WTC11 (cell line): ENCODE data around the gene SH3BP4. TPM values are rescaled to one million over a fixed set of nuclear protein-coding genes. Genes with fewer than 3 reads are reported as not detected.

Experiments used
- ATAC-seq: fragments of 200-7000 bp; cut with Tn5 transposase; 2 replicates; pipeline ENCODE4 v1.10.0; 2021; ENCODE audit warnings: mild to moderate bottlenecking, moderate library complexity
- CTCF ChIA-PET: fragments of 300-600 bp; sonication (Branson Sonifier 250); formaldehyde crosslinking; loops from one replicate; lab custom pipeline; 2021; ENCODE audit warnings: antibody characterized with exemption; lab: Charles Lee
- POLR2A ChIA-PET: fragments of 350-600 bp; sonication (Branson Sonifier 250); formaldehyde crosslinking; loops from one replicate; lab custom pipeline; 2021; ENCODE audit warnings: antibody characterized with exemption; lab: Charles Lee
- DNase-seq: peaks from one replicate; pipeline ENCODE4 v3.0.0; 2021; ENCODE audit warnings: low spot score
- H3K27ac Mint-ChIP-seq: 2 replicates; pipeline ENCODE4 v1.8.0; 2021; ENCODE audit warnings: mixed read lengths
- H3K27me3 Mint-ChIP-seq: 2 replicates; pipeline ENCODE4 v1.8.0; 2021; ENCODE audit warnings: low read depth, mild to moderate bottlenecking, moderate library complexity, mixed read lengths
- H3K36me3 Mint-ChIP-seq: 2 replicates; pipeline ENCODE4 v1.8.0; 2021; ENCODE audit warnings: mixed read lengths
- H3K4me1 Mint-ChIP-seq: 2 replicates; pipeline ENCODE4 v1.8.0; 2022; ENCODE audit warnings: mixed read lengths
- H3K4me3 Mint-ChIP-seq: 2 replicates; pipeline ENCODE4 v1.8.0; 2021; ENCODE audit warnings: mild to moderate bottlenecking, moderate library complexity, mixed read lengths
- H3K9me3 Mint-ChIP-seq: 2 replicates; pipeline ENCODE4 v1.8.0; 2021; ENCODE audit warnings: mixed read lengths
- CREB1 ChIP-seq: sonication (generic); formaldehyde crosslinking; IDR thresholded peaks from 2 replicates; pipeline ENCODE4 v1.8.0; 2023; ENCODE audit warnings: mild to moderate bottlenecking, missing genetic modification reagents
- ERG ChIP-seq: fragments of 250-450 bp; sonication (Bioruptor Pico); IDR thresholded peaks from 2 replicates; pipeline ENCODE4 v1.8.0; 2021; ENCODE audit warnings: mild to moderate bottlenecking
- GABPB1 ChIP-seq: sonication (generic); formaldehyde crosslinking; IDR thresholded peaks from 2 replicates; pipeline ENCODE4 v1.8.1; 2023; ENCODE audit warnings: mild to moderate bottlenecking, missing genetic modification reagents
- GRHL2 ChIP-seq: fragments of 250-450 bp; sonication (Bioruptor Pico); IDR thresholded peaks from 2 replicates; pipeline ENCODE4 v1.8.0; 2022; ENCODE audit warnings: mild to moderate bottlenecking, moderate library complexity; ENCODE audit not compliant: insufficient replicate concordance, severe bottlenecking
- GTF2I ChIP-seq: fragments of 250-450 bp; sonication (Bioruptor Pico); conservative IDR thresholded peaks from 2 replicates; pipeline ENCODE4 v1.4.0; 2021; ENCODE audit warnings: mild to moderate bottlenecking
- MLX ChIP-seq: sonication (generic); formaldehyde crosslinking; IDR thresholded peaks from 2 replicates; pipeline ENCODE4 v1.8.1; 2023; ENCODE audit warnings: mild to moderate bottlenecking, missing genetic modification reagents, moderate library complexity
- MXD4 ChIP-seq: fragments of 250-450 bp; sonication (Bioruptor Pico); IDR thresholded peaks from 2 replicates; pipeline ENCODE4 v1.8.0; 2021; ENCODE audit warnings: mild to moderate bottlenecking, moderate library complexity, borderline replicate concordance
- NFE2L1 ChIP-seq: sonication (generic); formaldehyde crosslinking; IDR thresholded peaks from 2 replicates; pipeline ENCODE4 v1.8.1; 2023; ENCODE audit warnings: missing genetic modification reagents
- PRDM15 ChIP-seq: sonication (generic); formaldehyde crosslinking; IDR thresholded peaks from 2 replicates; pipeline ENCODE4 v1.8.0; 2022; ENCODE audit warnings: missing genetic modification reagents
- RELA ChIP-seq: sonication (generic); formaldehyde crosslinking; IDR thresholded peaks from 2 replicates; pipeline ENCODE4 v1.8.1; 2022; ENCODE audit warnings: missing genetic modification reagents, mild to moderate bottlenecking, borderline replicate concordance
- SMAD3 ChIP-seq: sonication (generic); formaldehyde crosslinking; IDR thresholded peaks from 2 replicates; pipeline ENCODE4 v1.8.0; 2022; ENCODE audit warnings: missing genetic modification reagents, mild to moderate bottlenecking, borderline replicate concordance
- TEAD4 ChIP-seq: sonication (generic); formaldehyde crosslinking; IDR thresholded peaks from 2 replicates; pipeline ENCODE4 v1.8.0; 2022; ENCODE audit warnings: mild to moderate bottlenecking, missing genetic modification reagents
- ZBTB43 ChIP-seq: sonication (generic); formaldehyde crosslinking; IDR thresholded peaks from 2 replicates; pipeline ENCODE4 v1.8.1; 2023; ENCODE audit warnings: mild to moderate bottlenecking, missing genetic modification reagents
- ZMAT4 ChIP-seq: fragments of 250-450 bp; sonication (Bioruptor Pico); IDR thresholded peaks from 2 replicates; pipeline ENCODE4 v1.9.0; 2021; ENCODE audit warnings: mild to moderate bottlenecking
- ZNF138 ChIP-seq: sonication (generic); formaldehyde crosslinking; conservative IDR thresholded peaks from 2 replicates; pipeline ENCODE4 v1.8.1; 2022; ENCODE audit warnings: mild to moderate bottlenecking, moderate library complexity, missing genetic modification reagents
- ZNF219 ChIP-seq: sonication (generic); formaldehyde crosslinking; IDR thresholded peaks from 2 replicates; pipeline ENCODE4 v1.8.0; 2023; ENCODE audit warnings: missing genetic modification reagents, mild to moderate bottlenecking, borderline replicate concordance
- ZNF263 ChIP-seq: sonication (generic); formaldehyde crosslinking; IDR thresholded peaks from 2 replicates; pipeline ENCODE4 v1.8.1; 2022; ENCODE audit warnings: low read depth, mild to moderate bottlenecking, moderate library complexity, missing genetic modification reagents
- ZNF317 ChIP-seq: sonication (generic); formaldehyde crosslinking; IDR thresholded peaks from 2 replicates; pipeline ENCODE4 v1.8.1; 2023; ENCODE audit warnings: low read depth, mild to moderate bottlenecking, moderate library complexity, missing genetic modification reagents, borderline replicate concordance
- ZNF416 ChIP-seq: fragments of 250-450 bp; sonication (Bioruptor Pico); IDR thresholded peaks from 2 replicates; pipeline ENCODE4 v1.9.0; 2021; ENCODE audit warnings: mild to moderate bottlenecking, inconsistent platforms
- total RNA-seq: library from RNA; stranded (reverse); gene quantifications from 3 replicates; pipeline ENCODE4 v1.2.3, GENCODE V29; 2021
- TF ChIP-seq, protein P1 (sequence below): fragments of 250-450 bp; sonication (Bioruptor Pico); IDR thresholded peaks from 2 replicates; pipeline ENCODE4 v1.9.0; 2021; ENCODE audit warnings: moderate library complexity, mild to moderate bottlenecking, inconsistent platforms, borderline replicate concordance
- TF ChIP-seq, protein P2 (sequence below): fragments of 200-600 bp; IDR thresholded peaks from 2 replicates; pipeline ENCODE4 v1.8.0; 2022; ENCODE audit warnings: antibody characterized with exemption
- TF ChIP-seq, protein P3 (sequence below): sonication (generic); formaldehyde crosslinking; IDR thresholded peaks from 2 replicates; pipeline ENCODE4 v1.8.1; 2023; ENCODE audit warnings: mild to moderate bottlenecking, moderate library complexity, missing genetic modification reagents
- TF ChIP-seq, protein P4 (sequence below): sonication (generic); formaldehyde crosslinking; IDR thresholded peaks from 2 replicates; pipeline ENCODE4 v1.8.1; 2022; ENCODE audit warnings: mild to moderate bottlenecking, moderate library complexity, missing genetic modification reagents

Gene SH3BP4
- total RNA-seq, 1 experiment from 2014 or later: 44.4 TPM

DNA sequence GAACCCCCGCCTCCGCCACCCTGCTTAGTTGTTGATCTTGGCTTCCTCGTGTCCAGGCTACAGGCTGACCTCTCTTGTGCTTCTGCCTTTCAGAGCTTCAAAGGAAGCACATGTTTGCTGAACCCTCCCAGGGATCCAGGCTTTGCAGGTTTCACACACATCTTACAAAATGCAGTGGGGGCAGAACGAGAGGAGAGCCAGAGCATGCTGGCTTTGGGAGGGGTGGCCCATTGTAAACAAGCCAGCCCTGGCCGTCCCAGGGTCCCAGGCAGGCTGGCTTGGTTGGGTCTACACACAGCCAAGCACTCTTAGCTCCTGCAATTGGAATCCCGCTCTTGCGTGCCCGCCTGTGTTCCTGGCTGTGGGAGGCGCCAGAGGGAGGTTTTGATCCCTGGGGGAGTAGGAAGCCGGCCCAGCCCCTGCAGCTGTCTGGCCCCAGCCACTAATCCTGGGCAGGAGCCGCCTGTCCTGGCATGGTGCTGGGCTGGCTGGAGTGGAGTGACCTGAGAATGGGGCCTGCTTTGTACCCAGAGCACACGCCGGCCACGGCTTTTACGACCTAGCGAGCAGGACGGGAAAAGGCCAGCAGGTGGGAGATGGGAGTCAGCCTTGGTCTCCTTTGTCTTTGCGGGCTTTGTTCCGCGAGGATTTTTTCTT lies 53.9 kb downstream of the SH3BP4 start (continued):
- TF ChIP-seq TEAD4 (CRISPR knock-in tag) (no peak), GRHL2 (CRISPR knock-in tag) (no peak), MLX (CRISPR knock-in tag) (no peak), ZNF416 (no peak), GTF2I (CRISPR knock-in tag) (no peak), NFE2L1 (no peak), ZNF138 (CRISPR knock-in tag) (no peak), SMAD3 (CRISPR knock-in tag) (no peak), ZNF219 (CRISPR knock-in tag) (no peak), ERG (no peak), ZNF263 (no peak), GABPB1 (CRISPR knock-in tag) (peak; percentile 64)
- TF ChIP-seq, protein P1, sequence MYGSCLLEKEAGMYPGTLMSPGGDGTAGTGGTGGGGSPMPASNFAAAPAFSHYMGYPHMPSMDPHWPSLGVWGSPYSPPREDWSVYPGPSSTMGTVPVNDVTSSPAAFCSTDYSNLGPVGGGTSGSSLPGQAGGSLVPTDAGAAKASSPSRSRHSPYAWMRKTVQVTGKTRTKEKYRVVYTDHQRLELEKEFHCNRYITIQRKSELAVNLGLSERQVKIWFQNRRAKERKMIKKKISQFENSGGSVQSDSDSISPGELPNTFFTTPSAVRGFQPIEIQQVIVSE: no peak
- TF ChIP-seq, protein P2, sequence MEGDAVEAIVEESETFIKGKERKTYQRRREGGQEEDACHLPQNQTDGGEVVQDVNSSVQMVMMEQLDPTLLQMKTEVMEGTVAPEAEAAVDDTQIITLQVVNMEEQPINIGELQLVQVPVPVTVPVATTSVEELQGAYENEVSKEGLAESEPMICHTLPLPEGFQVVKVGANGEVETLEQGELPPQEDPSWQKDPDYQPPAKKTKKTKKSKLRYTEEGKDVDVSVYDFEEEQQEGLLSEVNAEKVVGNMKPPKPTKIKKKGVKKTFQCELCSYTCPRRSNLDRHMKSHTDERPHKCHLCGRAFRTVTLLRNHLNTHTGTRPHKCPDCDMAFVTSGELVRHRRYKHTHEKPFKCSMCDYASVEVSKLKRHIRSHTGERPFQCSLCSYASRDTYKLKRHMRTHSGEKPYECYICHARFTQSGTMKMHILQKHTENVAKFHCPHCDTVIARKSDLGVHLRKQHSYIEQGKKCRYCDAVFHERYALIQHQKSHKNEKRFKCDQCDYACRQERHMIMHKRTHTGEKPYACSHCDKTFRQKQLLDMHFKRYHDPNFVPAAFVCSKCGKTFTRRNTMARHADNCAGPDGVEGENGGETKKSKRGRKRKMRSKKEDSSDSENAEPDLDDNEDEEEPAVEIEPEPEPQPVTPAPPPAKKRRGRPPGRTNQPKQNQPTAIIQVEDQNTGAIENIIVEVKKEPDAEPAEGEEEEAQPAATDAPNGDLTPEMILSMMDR: peak; percentile 18; the same call in 1 of the 2 replicates
- TF ChIP-seq, protein P3, sequence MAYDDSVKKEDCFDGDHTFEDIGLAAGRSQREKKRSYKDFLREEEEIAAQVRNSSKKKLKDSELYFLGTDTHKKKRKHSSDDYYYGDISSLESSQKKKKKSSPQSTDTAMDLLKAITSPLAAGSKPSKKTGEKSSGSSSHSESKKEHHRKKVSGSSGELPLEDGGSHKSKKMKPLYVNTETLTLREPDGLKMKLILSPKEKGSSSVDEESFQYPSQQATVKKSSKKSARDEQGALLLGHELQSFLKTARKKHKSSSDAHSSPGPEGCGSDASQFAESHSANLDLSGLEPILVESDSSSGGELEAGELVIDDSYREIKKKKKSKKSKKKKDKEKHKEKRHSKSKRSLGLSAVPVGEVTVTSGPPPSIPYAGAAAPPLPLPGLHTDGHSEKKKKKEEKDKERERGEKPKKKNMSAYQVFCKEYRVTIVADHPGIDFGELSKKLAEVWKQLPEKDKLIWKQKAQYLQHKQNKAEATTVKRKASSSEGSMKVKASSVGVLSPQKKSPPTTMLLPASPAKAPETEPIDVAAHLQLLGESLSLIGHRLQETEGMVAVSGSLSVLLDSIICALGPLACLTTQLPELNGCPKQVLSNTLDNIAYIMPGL: peak; percentile 58; the same call in 1 of the 2 replicates
- TF ChIP-seq, protein P4, sequence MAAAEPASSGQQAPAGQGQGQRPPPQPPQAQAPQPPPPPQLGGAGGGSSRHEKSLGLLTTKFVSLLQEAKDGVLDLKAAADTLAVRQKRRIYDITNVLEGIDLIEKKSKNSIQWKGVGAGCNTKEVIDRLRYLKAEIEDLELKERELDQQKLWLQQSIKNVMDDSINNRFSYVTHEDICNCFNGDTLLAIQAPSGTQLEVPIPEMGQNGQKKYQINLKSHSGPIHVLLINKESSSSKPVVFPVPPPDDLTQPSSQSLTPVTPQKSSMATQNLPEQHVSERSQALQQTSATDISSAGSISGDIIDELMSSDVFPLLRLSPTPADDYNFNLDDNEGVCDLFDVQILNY: 0 out of 2 replicates have a peak, but pooled peaks have one; percentile 47

GRCh38 chr2:235006461-235006860 lies 54.6 kb downstream of the SH3BP4 start:
- H3K4me1 Mint-ChIP-seq: peaks cover 70% of the 10 kb centered on the region
- TF ChIP-seq ZNF317 (CRISPR knock-in tag) (no peak), SMAD3 (CRISPR knock-in tag) (no peak), MXD4 (CRISPR knock-in tag) (no peak), ZNF416 (no peak), PRDM15 (CRISPR knock-in tag) (no peak), ZMAT4 (CRISPR knock-in tag) (no peak), RELA (CRISPR knock-in tag) (no peak), CREB1 (CRISPR knock-in tag) (no peak), ZBTB43 (CRISPR knock-in tag) (no peak)
- H3K36me3 Mint-ChIP-seq: peaks cover 17% of the 10 kb centered on the region; the same call in 1 of the 2 replicates
- CTCF ChIA-PET: interaction anchor here (1.2 to 4.1 kb wide), 12 partner anchors 10 to 125 kb away, joined by 3 to 32 read pairs (median 6); no protein-coding TSS in a partner anchor
- H3K27me3 Mint-ChIP-seq: no peaks in the 10 kb centered on the region
- ATAC-seq: no peak
- POLR2A ChIA-PET: interaction anchor here (1.3 kb wide), 1 partner anchor 17 kb away, joined by 3 read pairs; no protein-coding TSS in a partner anchor
- no peak overlapping the region for H3K4me3 Mint-ChIP-seq
- no peak for DNase-seq
- H3K9me3 Mint-ChIP-seq: peaks cover 10% of the 10 kb centered on the region; the same call in 1 of the 2 replicates
- H3K27ac Mint-ChIP-seq: peak overlapping the region; percentile 98; the same call in 1 of the 2 replicates
